ENCODE results near the gene URM1.

URM1 gene

DNA sequence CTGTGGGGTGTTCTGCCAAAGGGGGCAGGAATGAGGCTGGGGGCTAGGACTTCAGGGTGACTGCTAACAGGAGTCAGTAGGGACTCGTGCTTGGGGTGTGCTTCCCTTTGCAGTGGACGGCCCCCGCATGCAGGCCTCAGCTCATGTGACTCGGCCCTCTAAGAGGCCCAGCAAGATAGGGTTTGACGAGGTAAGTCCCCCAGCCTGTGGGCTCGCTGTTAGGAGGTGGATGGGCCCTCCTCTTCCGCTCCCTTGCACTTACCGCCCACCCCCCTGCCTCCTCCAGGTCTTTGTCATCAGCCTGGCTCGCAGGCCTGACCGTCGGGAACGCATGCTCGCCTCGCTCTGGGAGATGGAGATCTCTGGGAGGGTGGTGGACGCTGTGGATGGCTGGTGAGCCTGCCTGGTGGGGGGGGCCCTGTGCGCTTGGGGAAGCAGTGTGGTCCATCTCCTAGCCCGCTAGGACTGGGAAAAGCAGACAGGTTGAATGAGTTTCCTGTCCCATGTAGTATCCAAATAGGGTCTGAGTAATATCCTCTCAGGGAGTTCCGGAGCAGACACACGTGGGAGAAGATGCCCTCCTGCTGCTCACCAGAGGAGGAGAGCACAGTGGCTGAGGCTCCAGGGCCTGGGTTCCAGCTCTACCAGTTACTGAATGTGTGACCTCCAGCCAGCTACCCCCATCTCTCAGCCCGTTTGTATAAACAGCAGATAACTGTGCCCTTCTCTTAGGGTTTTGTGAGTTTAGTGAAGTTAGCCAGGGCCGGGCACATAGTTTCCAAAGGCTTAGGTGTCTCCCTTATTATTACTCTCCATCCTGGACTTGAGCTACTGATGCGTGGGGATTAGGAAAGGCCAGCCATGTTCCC is 57.7 kb downstream of the URM1 start:
- Histone ChIP-seq H3K9me3 (ENCODE audit: insufficient read depth, low read length) (no peaks in the 10 kb centered on the region), H3K27me3 (ENCODE audit: insufficient read depth, insufficient read length) (no peaks in the 10 kb centered on the region), H3K9ac (ENCODE audit: insufficient read length, low read depth) (peak overlapping the region; percentile 57), H3K4me3 (ENCODE audit: insufficient read length, low read depth) (no peak overlapping the region), H3K36me3 (ENCODE audit: insufficient read depth, insufficient read length, low read length) (peaks cover 15% of the 10 kb centered on the region), H3K4me1 (ENCODE audit: insufficient read depth, insufficient read length) (peaks cover 14% of the 10 kb centered on the region)
- no peak for DNase-seq (ENCODE audit: low read depth, low spot score)
- no peak for TF ChIP-seq ZNF274 (IDR thresholded peaks at IDR 0.05; ENCODE audit: low read depth, low read length)
- TF ChIP-seq YY1 (IDR thresholded peaks at IDR 0.05; ENCODE audit: insufficient read depth, insufficient read length): no peak
- no peak for TF ChIP-seq SUZ12 (IDR thresholded peaks at IDR 0.05; ENCODE audit: extremely low read depth, insufficient read depth, insufficient read length)

DNA sequence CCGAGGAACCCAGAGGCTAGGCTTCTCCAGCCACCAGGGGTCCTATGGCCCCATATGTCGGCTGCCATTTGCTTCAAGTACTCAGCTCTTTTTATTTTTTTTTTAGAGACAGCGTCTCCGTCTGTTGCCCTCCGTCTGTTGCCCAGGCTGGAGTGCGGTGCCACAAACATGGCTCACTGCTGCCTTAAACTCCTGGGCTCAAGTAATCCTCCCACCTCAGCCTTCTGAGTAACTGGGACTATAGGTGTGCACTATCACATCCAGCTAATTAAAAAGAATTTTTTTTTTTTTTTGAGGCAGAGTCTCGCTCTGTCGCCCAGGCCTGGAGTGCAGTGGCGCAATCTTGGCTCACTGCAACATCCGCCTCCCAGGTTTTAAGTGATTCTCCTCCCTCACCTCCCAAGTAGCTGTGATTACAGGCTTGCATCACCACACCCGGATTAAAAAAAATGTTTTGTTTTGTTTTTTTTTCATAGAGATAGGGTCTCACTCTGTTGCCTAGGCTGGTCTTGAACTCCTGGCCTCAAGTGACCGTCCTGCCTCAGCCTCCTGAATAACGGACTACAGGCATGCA is 58.4 kb downstream of the URM1 start:
- no peak overlapping the region for H3K9ac ChIP-seq (ENCODE audit: insufficient read length, low read depth)
- H3K27me3 ChIP-seq (ENCODE audit: insufficient read depth, insufficient read length): no peaks in the 10 kb centered on the region
- no peak for DNase-seq (ENCODE audit: low read depth, low spot score)
- peaks cover 11% of the 10 kb centered on the region for H3K4me1 ChIP-seq (ENCODE audit: insufficient read depth, insufficient read length)
- TF ChIP-seq YY1 (IDR thresholded peaks at IDR 0.05; ENCODE audit: insufficient read depth, insufficient read length): no peak
- TF ChIP-seq ZNF274 (IDR thresholded peaks at IDR 0.05; ENCODE audit: low read depth, low read length): no peak
- TF ChIP-seq SUZ12 (IDR thresholded peaks at IDR 0.05; ENCODE audit: extremely low read depth, insufficient read depth, insufficient read length): no peak
- peaks cover 15% of the 10 kb centered on the region for H3K36me3 ChIP-seq (ENCODE audit: insufficient read depth, insufficient read length, low read length)
- no peak overlapping the region for H3K4me3 ChIP-seq (ENCODE audit: insufficient read length, low read depth)
- H3K9me3 ChIP-seq (ENCODE audit: insufficient read depth, low read length): no peaks in the 10 kb centered on the region

DNA sequence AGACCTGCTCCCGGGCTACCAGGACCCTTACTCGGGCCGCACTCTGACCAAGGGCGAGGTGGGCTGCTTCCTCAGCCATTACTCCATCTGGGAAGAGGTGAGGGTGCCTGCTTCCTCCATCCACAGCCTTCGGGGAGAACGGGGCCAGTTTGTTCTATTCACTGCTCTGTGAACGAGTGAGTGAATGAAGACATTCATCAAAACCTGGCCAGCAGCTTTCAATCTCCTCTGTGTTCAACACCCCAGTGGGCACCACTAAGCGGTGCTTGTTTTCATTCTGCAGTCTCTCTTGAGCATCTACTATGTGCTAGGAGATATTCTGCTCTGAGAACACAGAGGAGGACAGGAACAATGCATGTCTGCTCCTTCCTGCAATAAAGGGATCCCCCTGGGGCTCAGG is 60.0 kb downstream of the URM1 start:
- Histone ChIP-seq H3K4me1 (ENCODE audit: insufficient read depth, insufficient read length) (peaks cover 11% of the 10 kb centered on the region), H3K36me3 (ENCODE audit: insufficient read depth, insufficient read length, low read length) (peaks cover 19% of the 10 kb centered on the region), H3K27me3 (ENCODE audit: insufficient read depth, insufficient read length) (no peaks in the 10 kb centered on the region), H3K9me3 (ENCODE audit: insufficient read depth, low read length) (no peaks in the 10 kb centered on the region), H3K4me3 (ENCODE audit: insufficient read length, low read depth) (no peak overlapping the region), H3K9ac (ENCODE audit: insufficient read length, low read depth) (no peak overlapping the region)
- no peak for DNase-seq (ENCODE audit: low read depth, low spot score)
- TF ChIP-seq YY1 (IDR thresholded peaks at IDR 0.05; ENCODE audit: insufficient read depth, insufficient read length) (no peak), SUZ12 (IDR thresholded peaks at IDR 0.05; ENCODE audit: extremely low read depth, insufficient read depth, insufficient read length) (no peak), ZNF274 (IDR thresholded peaks at IDR 0.05; ENCODE audit: low read depth, low read length) (no peak)

DNA sequence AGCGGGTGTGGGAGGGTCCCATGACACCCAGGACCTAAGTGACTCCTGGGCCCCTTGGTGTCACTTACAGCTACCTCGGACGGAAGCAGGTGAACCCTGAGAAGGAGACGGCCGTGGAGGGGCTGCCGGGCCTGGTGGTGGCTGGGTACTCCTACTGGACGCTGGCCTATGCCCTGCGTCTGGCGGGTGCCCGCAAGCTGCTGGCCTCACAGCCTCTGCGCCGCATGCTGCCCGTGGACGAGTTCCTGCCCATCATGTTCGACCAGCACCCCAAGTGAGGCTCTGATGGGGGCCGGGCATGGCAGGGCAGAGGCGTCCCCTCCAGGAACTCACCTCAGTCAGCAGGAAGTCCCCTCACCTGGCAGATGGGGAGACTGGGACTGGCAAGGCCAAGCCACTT is 63.2 kb downstream of the URM1 start:
- no peak for DNase-seq (ENCODE audit: low read depth, low spot score)
- Histone ChIP-seq H3K27me3 (ENCODE audit: insufficient read depth, insufficient read length) (no peaks in the 10 kb centered on the region), H3K9ac (ENCODE audit: insufficient read length, low read depth) (no peak overlapping the region), H3K4me1 (ENCODE audit: insufficient read depth, insufficient read length) (peaks cover 12% of the 10 kb centered on the region), H3K4me3 (ENCODE audit: insufficient read length, low read depth) (no peak overlapping the region), H3K9me3 (ENCODE audit: insufficient read depth, low read length) (no peaks in the 10 kb centered on the region), H3K36me3 (ENCODE audit: insufficient read depth, insufficient read length, low read length) (peaks cover 20% of the 10 kb centered on the region)
- TF ChIP-seq YY1 (IDR thresholded peaks at IDR 0.05; ENCODE audit: insufficient read depth, insufficient read length) (no peak), SUZ12 (IDR thresholded peaks at IDR 0.05; ENCODE audit: extremely low read depth, insufficient read depth, insufficient read length) (no peak), ZNF274 (IDR thresholded peaks at IDR 0.05; ENCODE audit: low read depth, low read length) (no peak)

DNA sequence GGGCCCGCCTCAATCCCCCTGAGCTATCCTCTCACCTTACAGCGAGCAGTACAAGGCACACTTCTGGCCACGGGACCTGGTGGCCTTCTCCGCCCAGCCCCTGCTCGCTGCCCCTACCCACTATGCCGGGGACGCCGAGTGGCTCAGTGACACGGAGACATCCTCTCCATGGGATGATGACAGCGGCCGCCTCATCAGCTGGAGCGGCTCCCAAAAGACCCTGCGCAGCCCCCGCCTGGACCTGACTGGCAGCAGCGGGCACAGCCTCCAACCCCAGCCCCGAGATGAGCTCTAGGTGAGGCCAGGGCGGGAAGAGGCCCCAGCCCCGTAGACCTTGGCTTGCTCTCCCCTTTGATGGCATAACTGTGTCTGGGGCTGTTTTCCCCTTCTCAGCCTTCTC is 64.4 kb downstream of the URM1 start:
- Histone ChIP-seq H3K27me3 (ENCODE audit: insufficient read depth, insufficient read length) (no peaks in the 10 kb centered on the region), H3K4me1 (ENCODE audit: insufficient read depth, insufficient read length) (peaks cover 13% of the 10 kb centered on the region), H3K9ac (ENCODE audit: insufficient read length, low read depth) (no peak overlapping the region), H3K4me3 (ENCODE audit: insufficient read length, low read depth) (no peak overlapping the region), H3K9me3 (ENCODE audit: insufficient read depth, low read length) (no peaks in the 10 kb centered on the region), H3K36me3 (ENCODE audit: insufficient read depth, insufficient read length, low read length) (peaks cover 20% of the 10 kb centered on the region)
- TF ChIP-seq YY1 (IDR thresholded peaks at IDR 0.05; ENCODE audit: insufficient read depth, insufficient read length) (no peak), SUZ12 (IDR thresholded peaks at IDR 0.05; ENCODE audit: extremely low read depth, insufficient read depth, insufficient read length) (no peak), ZNF274 (IDR thresholded peaks at IDR 0.05; ENCODE audit: low read depth, low read length) (no peak)
- DNase-seq (ENCODE audit: low read depth, low spot score): no peak

DNA sequence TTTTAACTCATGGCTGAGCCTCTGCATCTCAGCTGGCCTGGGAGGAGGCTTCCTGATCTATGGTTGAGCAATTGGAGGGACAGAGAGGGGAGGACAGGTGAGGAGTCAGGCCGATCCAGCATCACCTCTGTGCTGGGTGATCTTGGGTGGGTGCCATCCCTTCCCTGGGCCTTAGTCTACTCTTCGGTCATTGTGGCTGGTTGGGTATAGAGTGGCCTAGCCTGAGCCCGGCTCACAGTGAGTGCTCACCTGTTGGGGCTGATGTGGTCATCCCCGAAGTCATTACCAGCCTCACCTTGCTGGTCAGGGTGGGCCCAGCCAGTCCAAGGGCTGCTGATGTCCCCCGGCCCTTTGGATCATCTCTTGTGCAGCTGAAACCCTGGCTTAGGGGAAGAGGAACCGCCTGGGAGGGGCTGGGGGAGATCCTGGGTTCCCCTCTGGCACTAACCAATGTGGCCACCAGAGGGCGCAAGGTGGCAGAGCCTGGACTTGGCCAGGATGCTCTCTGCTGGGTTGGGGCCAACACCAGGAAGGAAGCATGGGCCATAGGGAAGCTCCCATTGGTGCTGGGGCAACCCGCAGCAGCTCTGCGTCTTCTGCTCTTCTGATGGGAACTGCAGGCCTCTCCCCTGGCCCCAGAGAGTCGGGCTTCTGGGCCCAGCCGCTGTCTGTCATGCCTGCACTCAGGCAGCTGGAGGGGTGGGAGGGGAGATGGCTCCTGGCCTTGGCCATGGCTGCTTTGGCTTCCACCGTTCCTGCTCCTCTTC is 67.4 kb downstream of the URM1 start:
- H3K27me3 ChIP-seq (ENCODE audit: insufficient read depth, insufficient read length): no peaks in the 10 kb centered on the region
- peaks cover 11% of the 10 kb centered on the region for H3K4me1 ChIP-seq (ENCODE audit: insufficient read depth, insufficient read length)
- DNase-seq (ENCODE audit: low read depth, low spot score): no peak
- H3K9me3 ChIP-seq (ENCODE audit: insufficient read depth, low read length): no peaks in the 10 kb centered on the region
- H3K36me3 ChIP-seq (ENCODE audit: insufficient read depth, insufficient read length, low read length): peaks cover 16% of the 10 kb centered on the region
- TF ChIP-seq YY1 (IDR thresholded peaks at IDR 0.05; ENCODE audit: insufficient read depth, insufficient read length): no peak
- no peak for TF ChIP-seq SUZ12 (IDR thresholded peaks at IDR 0.05; ENCODE audit: extremely low read depth, insufficient read depth, insufficient read length)
- TF ChIP-seq ZNF274 (IDR thresholded peaks at IDR 0.05; ENCODE audit: low read depth, low read length): no peak
- H3K9ac ChIP-seq (ENCODE audit: insufficient read length, low read depth): peak overlapping the region; percentile 21
- no peak overlapping the region for H3K4me3 ChIP-seq (ENCODE audit: insufficient read length, low read depth)

DNA sequence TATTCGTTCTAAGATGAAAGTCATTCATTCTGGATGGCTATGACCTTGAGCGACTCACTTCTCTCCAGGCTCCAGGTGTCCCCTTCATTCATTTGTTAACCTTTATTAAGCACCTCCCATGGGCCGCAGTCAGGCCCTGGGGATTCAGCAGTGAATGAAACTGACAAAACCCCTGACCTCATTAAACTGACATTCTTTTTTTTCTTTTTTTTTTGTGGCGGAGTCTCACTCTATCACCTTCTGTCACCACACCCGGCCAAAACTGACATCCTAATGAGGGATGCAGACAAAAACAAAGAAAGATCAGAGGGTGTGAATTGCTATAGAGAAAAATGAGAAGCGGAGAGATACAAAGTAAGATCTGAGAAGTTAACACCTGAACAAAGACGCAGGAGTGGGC is 68.1 kb downstream of the URM1 start:
- Histone ChIP-seq H3K27me3 (ENCODE audit: insufficient read depth, insufficient read length) (no peaks in the 10 kb centered on the region), H3K4me1 (ENCODE audit: insufficient read depth, insufficient read length) (peaks cover 9% of the 10 kb centered on the region), H3K9ac (ENCODE audit: insufficient read length, low read depth) (no peak overlapping the region), H3K36me3 (ENCODE audit: insufficient read depth, insufficient read length, low read length) (peaks cover 13% of the 10 kb centered on the region), H3K9me3 (ENCODE audit: insufficient read depth, low read length) (no peaks in the 10 kb centered on the region), H3K4me3 (ENCODE audit: insufficient read length, low read depth) (no peak overlapping the region)
- TF ChIP-seq SUZ12 (IDR thresholded peaks at IDR 0.05; ENCODE audit: extremely low read depth, insufficient read depth, insufficient read length) (no peak), ZNF274 (IDR thresholded peaks at IDR 0.05; ENCODE audit: low read depth, low read length) (no peak), YY1 (IDR thresholded peaks at IDR 0.05; ENCODE audit: insufficient read depth, insufficient read length) (no peak)
- DNase-seq (ENCODE audit: low read depth, low spot score): no peak

Data from NT2/D1 (cell line).